Measurements from ENCODE around the gene NACA2. TPM values are rescaled to one million over a fixed set of nuclear protein-coding genes. Genes with fewer than 3 reads are reported as not detected.
A peak's percentile ranks its signal among the peaks of the same experiment; 100 is the strongest.

NACA2 gene
- total RNA-seq, 1 donor, result not detected

DNA sequence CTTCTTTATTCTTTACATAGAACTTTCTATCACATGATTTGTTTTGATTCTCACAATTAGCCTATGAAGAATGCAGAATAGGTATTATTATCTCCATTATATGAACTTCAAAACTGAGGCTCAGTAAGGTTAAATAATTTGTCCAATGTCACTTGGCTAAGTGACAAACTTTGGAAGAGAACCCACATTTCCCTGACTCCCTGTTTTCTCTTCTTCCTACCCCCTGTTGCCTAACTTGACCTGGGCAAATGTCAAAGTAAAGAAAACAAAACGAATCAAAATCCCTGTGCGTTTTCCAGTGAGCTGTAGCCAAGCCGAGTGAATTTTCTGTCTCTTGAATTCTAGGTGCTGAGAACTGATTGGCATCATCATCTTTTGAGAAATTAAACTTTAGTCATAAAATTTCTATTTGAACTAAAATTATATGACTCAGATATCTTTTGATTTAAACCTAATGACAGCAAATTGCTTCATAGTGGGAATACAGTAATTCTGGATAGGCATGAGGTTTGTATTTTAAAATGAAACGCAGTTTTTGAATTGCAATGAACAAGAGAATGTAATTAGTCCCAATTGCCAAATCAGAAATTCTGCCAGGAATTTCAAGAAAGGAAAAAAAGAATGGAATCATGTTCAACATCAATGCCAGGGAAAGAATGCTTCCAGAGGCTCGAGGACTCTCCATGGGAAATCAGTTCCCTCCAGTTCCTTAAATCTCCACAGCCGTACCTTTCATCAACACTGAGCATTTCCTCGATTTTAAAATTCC, 4.6 kb upstream of the NACA2 start:
- H3K4me3 ChIP-seq (ENCODE audit: low read depth, low read length), result no peak overlapping the region
- DNase-seq (ENCODE audit: low read depth), result no peak
- no peak for TF ChIP-seq CTCF (IDR thresholded peaks at IDR 0.05; ENCODE audit: insufficient read depth, low read length)

DNA sequence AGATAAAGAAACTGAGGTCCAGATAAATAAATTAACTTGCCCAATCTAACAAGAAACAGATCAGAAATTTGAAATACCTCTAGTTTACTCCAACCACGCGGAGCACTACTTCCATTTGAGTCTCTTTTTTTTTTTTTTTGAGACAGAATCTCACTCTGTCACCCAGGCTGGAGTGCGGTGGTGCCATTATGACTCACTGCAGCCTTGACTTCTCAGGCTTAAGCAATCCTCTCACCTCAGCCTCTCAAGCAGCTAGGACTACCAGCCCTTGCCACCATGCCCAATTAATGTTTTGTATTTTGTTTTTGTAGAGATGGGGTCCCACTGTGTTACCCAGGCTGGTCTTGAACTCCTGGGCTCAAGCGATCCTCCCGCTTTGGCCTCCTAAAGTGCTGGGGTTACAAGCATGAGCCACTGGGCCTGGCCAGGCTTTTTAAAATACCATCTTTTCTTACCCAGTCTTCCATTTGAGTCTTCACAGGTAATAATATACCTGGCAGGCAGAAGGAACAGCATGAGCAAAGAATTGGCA, 3.3 kb upstream of the NACA2 start:
- TF ChIP-seq CTCF (IDR thresholded peaks at IDR 0.05; ENCODE audit: insufficient read depth, low read length), result no peak
- no peak for DNase-seq (ENCODE audit: low read depth)
- H3K4me3 ChIP-seq (ENCODE audit: low read depth, low read length), result no peak overlapping the region

DNA sequence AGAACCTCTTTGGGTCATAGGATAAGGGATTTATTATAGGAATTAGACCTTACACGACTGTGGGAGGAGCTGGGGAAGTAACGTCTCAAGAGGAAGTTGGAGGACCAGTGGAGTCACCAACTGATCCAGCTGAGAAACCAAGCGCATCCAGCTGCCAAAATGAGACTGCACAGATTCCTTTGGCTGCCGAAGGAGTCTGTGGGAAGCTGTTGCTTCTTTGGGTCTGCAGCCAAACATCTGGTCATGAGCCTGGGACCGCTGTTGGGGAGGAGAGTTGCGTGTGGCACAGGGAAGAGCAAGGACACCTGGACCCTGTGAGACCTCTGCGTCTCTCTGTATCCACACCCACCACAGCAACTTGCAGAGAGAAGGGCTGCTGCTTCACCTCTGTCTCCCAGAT, 2.4 kb upstream of the NACA2 start:
- no peak for TF ChIP-seq CTCF (IDR thresholded peaks at IDR 0.05; ENCODE audit: insufficient read depth, low read length)
- DNase-seq (ENCODE audit: low read depth), result peak; percentile 14

DNA sequence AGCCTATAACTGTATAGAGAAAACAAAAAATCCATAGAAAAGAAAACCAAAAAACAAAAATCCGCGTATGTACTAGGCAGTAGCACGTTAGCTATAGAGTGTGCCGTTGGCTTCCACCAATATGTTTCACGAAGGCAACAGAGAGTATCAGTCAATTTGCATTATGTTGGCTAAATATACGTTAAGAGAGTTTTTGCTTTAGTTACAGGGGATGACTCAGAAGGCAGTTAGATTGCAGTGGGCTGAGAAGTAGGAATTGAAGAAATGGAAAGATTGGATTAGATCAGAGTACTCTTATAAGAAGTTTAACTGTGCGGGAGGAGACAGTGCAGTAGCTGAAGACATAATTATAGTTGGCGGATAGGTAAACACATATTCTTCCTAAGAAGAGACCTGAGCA, 911 bp upstream of the NACA2 start:
- H3K4me3 ChIP-seq (ENCODE audit: low read depth, low read length), result no peak overlapping the region
- no peak for DNase-seq (ENCODE audit: low read depth)
- TF ChIP-seq CTCF (IDR thresholded peaks at IDR 0.05; ENCODE audit: insufficient read depth, low read length), result no peak

More for the DNA sequence above, 2.4 kb upstream of the NACA2 start:
- no peak overlapping the region for H3K4me3 ChIP-seq (ENCODE audit: low read depth, low read length)

GRCh38 chr17:61589990-61590389, 1.0 kb downstream of the NACA2 start:
- TF ChIP-seq CTCF (IDR thresholded peaks at IDR 0.05; ENCODE audit: insufficient read depth, low read length), result no peak
- DNase-seq (ENCODE audit: low read depth), result no peak
- H3K4me3 ChIP-seq (ENCODE audit: low read depth, low read length), result no peak overlapping the region

DNA sequence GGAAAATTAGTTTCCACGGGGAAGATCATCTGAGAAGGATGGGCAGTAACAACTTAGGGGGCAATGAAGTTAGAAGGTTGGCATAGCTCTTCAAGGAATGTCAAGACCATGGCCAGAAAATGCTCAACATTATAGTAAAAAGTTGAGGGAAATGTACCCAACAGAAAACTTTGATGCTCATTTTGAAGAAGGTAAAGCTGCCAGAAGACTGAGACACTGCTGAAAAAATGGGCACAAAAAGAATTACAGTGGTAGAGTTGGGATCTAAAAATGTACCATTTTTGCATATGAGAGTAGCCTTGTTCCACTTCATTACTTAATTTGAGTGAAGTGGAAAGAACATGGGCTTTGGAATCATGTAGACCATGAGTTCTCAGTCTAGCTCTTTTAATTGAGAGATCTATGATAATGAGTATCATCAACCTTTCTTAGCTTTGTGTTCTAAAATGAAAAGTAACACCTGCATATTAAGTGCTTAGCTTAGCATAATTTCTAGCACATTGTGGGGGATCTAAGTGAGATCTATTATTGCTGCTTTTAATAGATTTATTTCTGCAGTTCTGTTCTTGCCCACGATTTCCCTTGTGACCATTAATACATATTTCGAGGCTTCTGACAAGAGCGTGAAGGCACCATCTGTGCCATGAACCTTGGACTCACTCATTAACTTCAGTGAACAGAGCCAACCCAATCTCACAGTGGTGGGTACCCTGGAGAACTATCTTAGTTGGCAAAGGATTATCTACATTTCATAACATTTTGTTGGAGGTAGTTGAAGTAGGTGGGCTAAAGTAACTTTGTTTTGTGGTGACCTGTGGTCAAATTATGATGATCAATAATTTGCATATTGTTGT, 3.0 kb downstream of the NACA2 start:
- DNase-seq (ENCODE audit: low read depth), result no peak
- no peak for TF ChIP-seq CTCF (IDR thresholded peaks at IDR 0.05; ENCODE audit: insufficient read depth, low read length)
- H3K4me3 ChIP-seq (ENCODE audit: low read depth, low read length), result no peak overlapping the region
